HepG2 (cell line): ENCODE measurements around the gene PAK2. TPM values are rescaled to one million over a fixed set of nuclear protein-coding genes. Genes with fewer than 3 reads are reported as not detected.

ENCODE experiments used
- ARID2 ChIP-seq: sonication (generic); formaldehyde crosslinking; IDR thresholded peaks from 2 replicates; pipeline ENCODE4 v1.8.1; 2022; ENCODE audit warnings: mild to moderate bottlenecking, missing genetic modification reagents, borderline replicate concordance
- ATF1 ChIP-seq: IDR thresholded peaks from 2 replicates; pipeline ENCODE4 v1.6.1; 2016; ENCODE audit warnings: mild to moderate bottlenecking, control low read depth
- EED ChIP-seq: sonication (generic); formaldehyde crosslinking; IDR thresholded peaks from 2 replicates; pipeline ENCODE4 v1.5.0; 2020; ENCODE audit warnings: mild to moderate bottlenecking, missing genetic modification reagents
- HNF4A ChIP-seq: sonication (generic); formaldehyde crosslinking; IDR thresholded peaks from 2 replicates; pipeline ENCODE4 v1.4.0; 2020; ENCODE audit warnings: missing genetic modification reagents
- KLF16 ChIP-seq, 2 experiments: sonication (generic) in 1 of 2; formaldehyde crosslinking in 1 of 2; IDR thresholded peaks; 2 replicates each; pipeline versions ENCODE4 v1.6.1 to v1.8.0; 2016 to 2023; ENCODE audit warnings: missing genetic modification reagents in 2 of 2, missing compliant biosample characterization in 1 of 2
- NFRKB ChIP-seq: fragments of 450-650 bp; IDR thresholded peaks from 2 replicates; pipeline ENCODE4 v1.6.1; 2017
- RXRB ChIP-seq: IDR thresholded peaks from 2 replicates; pipeline ENCODE4 v1.6.1; 2016; ENCODE audit warnings: borderline replicate concordance, missing genetic modification reagents, missing compliant biosample characterization
- SMAD9 ChIP-seq: sonication (generic); formaldehyde crosslinking; IDR thresholded peaks from 2 replicates; pipeline ENCODE4 v1.5.1; 2020; ENCODE audit warnings: mild to moderate bottlenecking, missing genetic modification reagents
- ZBTB3 ChIP-seq: sonication (generic); formaldehyde crosslinking; IDR thresholded peaks from 2 replicates; pipeline ENCODE4 v1.4.0; 2020; ENCODE audit warnings: low read depth, mild to moderate bottlenecking, moderate library complexity, missing genetic modification reagents, borderline replicate concordance
- ZEB1 ChIP-seq: IDR thresholded peaks from 2 replicates; pipeline ENCODE4 v1.6.1; 2012; ENCODE audit warnings: mild to moderate bottlenecking, low read depth, inconsistent platforms; ENCODE audit not compliant: insufficient replicate concordance
- ZMYM3 ChIP-seq: sonication (generic); formaldehyde crosslinking; IDR thresholded peaks from 2 replicates; pipeline ENCODE4 v1.5.1; 2020; ENCODE audit warnings: mild to moderate bottlenecking, missing genetic modification reagents
- ZNF589 ChIP-seq: sonication (generic); formaldehyde crosslinking; conservative IDR thresholded peaks from 2 replicates; pipeline ENCODE4 v1.8.0; 2022; ENCODE audit warnings: mild to moderate bottlenecking, moderate library complexity, missing genetic modification reagents
- ZNF850 ChIP-seq: sonication (generic); formaldehyde crosslinking; conservative IDR thresholded peaks from 2 replicates; pipeline ENCODE4 v1.9.0; 2021; ENCODE audit warnings: mild to moderate bottlenecking, missing genetic modification reagents
- polyA plus RNA-seq, 8 experiments: library from polyadenylated mRNA; depleted of rRNA in 3 of 8; stranded (reverse) in 7 of 8; unstranded in 1 of 8; fragments of >200 nt; fragmentation: Illumina TruSeq in 4 of 8; extraction: Trizol in 4 of 8; gene quantifications; 2 replicates each; pipeline versions ENCODE4 v1.2.1 to v1.2.3, GENCODE V29; 2011 to 2016; ENCODE audit warnings: low read depth in 4 of 8, missing spikeins in 1 of 8, mixed read lengths in 1 of 8; ENCODE audit not compliant: insufficient read depth in 1 of 8
- total RNA-seq, 5 experiments: library from RNA; depleted of rRNA; stranded (reverse); fragments of >200 nt; fragmentation: Illumina TruSeq; extraction: Trizol; gene quantifications; 2 replicates each; pipeline ENCODE4 v1.2.3, GENCODE V29; 2016; ENCODE audit warnings: low read depth in 1 of 5
- TF ChIP-seq, protein P1 (sequence below): sonication (generic); formaldehyde crosslinking; IDR thresholded peaks from 2 replicates; pipeline ENCODE4 v1.4.0; 2020; ENCODE audit warnings: mild to moderate bottlenecking, missing genetic modification reagents
- TF ChIP-seq, protein P2 (sequence below): IDR thresholded peaks from 2 replicates; pipeline ENCODE4 v1.6.1; 2016; ENCODE audit warnings: missing compliant biosample characterization, missing genetic modification reagents, borderline replicate concordance
- TF ChIP-seq, protein P3 (sequence below): sonication (generic); formaldehyde crosslinking; IDR thresholded peaks from 2 replicates; pipeline ENCODE4 v1.5.1; 2020; ENCODE audit warnings: missing genetic modification reagents, mild to moderate bottlenecking, borderline replicate concordance
- TF ChIP-seq, protein P4 (sequence below): IDR thresholded peaks from 2 replicates; pipeline ENCODE4 v1.6.1; 2012; ENCODE audit warnings: low read length, improper control_type of control experiment
- TF ChIP-seq, protein P5 (sequence below): sonication (generic); formaldehyde crosslinking; IDR thresholded peaks from 2 replicates; pipeline ENCODE4 v1.4.0; 2020; ENCODE audit warnings: mild to moderate bottlenecking, missing genetic modification reagents

PAK2 gene
- total and polyA plus RNA-seq, 2 of the 13 experiments (the other 11 are each of a cell fraction or from before 2014, with no cell fraction given) = 23.0 to 24.7 TPM

DNA sequence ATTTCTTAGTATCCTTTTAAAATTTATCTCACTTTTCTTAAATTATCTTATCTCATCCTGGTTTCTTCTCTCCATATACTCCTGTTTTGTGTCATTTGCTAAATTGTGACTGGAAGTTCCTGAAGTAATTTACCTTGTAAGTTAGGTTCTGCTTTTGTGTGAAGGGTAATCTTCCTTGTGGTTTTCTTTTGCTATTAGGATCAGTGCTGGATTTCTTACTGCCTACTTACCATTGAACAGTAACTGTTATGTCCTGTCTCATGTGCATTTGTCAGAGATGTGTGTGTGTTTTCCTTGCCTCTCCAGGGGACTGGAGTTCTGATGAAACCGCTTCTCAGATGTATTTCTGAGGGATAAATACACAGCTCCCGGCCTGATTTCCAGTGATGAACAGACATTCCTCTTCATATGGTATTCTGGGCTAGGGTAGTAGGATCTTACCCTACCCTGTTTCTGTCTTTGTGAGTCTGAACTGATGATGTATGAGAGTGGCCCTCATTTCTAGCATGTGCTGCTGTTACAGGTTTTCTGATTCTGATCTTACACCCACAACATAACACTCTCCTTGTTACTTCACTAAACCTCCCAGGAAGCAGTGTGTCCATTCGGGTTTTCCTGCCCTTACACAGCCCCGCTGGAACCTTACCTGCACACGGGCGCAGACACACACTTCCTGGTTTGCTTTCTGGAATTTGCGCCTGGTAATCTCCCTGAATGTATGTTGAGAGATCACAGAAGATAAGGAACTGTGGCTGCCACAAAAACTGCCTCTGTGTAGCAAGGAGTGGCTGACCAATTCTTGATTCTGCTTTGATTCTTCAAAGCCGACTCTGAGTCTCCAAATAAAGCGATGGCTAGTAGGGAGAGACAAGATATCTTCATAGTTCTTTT, 14.7 kb downstream of the PAK2 start (continued):
- TF ChIP-seq RXRB (CRISPR knock-in tag) (no peak), ARID2 (CRISPR knock-in tag) (no peak), EED (no peak), ZNF850 (CRISPR knock-in tag) (no peak), ZNF589 (CRISPR knock-in tag) (no peak), NFRKB (no peak), ZEB1 (peak; percentile 94), ZBTB3 (no peak), ZMYM3 (CRISPR knock-in tag) (peak; percentile 36; the same call in 1 of the 2 replicates), HNF4A (0 out of 2 replicates have a peak, but pooled peaks have one; percentile 58), SMAD9 (CRISPR knock-in tag) (no peak), KLF16 (CRISPR knock-in tag; IDR thresholded peaks at IDR 0.05) (0 out of 4 replicates have a peak, but pooled peaks of 1 of the 2 experiments have one; percentile 13), ATF1 (CRISPR knock-in tag) (no peak)
- TF ChIP-seq, protein P1, sequence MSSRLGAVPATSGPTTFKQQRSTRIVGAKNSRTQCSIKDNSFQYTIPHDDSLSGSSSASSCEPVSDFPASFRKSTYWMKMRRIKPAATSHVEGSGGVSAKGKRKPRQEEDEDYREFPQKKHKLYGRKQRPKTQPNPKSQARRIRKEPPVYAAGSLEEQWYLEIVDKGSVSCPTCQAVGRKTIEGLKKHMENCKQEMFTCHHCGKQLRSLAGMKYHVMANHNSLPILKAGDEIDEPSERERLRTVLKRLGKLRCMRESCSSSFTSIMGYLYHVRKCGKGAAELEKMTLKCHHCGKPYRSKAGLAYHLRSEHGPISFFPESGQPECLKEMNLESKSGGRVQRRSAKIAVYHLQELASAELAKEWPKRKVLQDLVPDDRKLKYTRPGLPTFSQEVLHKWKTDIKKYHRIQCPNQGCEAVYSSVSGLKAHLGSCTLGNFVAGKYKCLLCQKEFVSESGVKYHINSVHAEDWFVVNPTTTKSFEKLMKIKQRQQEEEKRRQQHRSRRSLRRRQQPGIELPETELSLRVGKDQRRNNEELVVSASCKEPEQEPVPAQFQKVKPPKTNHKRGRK (CRISPR knock-in tag) = peak; percentile 37; the same call in 1 of the 2 replicates
- TF ChIP-seq, protein P2, sequence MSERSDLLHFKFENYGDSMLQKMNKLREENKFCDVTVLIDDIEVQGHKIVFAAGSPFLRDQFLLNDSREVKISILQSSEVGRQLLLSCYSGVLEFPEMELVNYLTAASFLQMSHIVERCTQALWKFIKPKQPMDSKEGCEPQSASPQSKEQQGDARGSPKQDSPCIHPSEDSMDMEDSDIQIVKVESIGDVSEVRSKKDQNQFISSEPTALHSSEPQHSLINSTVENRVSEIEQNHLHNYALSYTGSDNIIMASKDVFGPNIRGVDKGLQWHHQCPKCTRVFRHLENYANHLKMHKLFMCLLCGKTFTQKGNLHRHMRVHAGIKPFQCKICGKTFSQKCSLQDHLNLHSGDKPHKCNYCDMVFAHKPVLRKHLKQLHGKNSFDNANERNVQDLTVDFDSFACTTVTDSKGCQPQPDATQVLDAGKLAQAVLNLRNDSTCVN (CRISPR knock-in tag) = peak; percentile 64; the same call in 1 of the 2 replicates
- TF ChIP-seq, protein P3, sequence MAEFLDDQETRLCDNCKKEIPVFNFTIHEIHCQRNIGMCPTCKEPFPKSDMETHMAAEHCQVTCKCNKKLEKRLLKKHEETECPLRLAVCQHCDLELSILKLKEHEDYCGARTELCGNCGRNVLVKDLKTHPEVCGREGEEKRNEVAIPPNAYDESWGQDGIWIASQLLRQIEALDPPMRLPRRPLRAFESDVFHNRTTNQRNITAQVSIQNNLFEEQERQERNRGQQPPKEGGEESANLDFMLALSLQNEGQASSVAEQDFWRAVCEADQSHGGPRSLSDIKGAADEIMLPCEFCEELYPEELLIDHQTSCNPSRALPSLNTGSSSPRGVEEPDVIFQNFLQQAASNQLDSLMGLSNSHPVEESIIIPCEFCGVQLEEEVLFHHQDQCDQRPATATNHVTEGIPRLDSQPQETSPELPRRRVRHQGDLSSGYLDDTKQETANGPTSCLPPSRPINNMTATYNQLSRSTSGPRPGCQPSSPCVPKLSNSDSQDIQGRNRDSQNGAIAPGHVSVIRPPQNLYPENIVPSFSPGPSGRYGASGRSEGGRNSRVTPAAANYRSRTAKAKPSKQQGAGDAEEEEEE = no peak
- TF ChIP-seq, protein P4, sequence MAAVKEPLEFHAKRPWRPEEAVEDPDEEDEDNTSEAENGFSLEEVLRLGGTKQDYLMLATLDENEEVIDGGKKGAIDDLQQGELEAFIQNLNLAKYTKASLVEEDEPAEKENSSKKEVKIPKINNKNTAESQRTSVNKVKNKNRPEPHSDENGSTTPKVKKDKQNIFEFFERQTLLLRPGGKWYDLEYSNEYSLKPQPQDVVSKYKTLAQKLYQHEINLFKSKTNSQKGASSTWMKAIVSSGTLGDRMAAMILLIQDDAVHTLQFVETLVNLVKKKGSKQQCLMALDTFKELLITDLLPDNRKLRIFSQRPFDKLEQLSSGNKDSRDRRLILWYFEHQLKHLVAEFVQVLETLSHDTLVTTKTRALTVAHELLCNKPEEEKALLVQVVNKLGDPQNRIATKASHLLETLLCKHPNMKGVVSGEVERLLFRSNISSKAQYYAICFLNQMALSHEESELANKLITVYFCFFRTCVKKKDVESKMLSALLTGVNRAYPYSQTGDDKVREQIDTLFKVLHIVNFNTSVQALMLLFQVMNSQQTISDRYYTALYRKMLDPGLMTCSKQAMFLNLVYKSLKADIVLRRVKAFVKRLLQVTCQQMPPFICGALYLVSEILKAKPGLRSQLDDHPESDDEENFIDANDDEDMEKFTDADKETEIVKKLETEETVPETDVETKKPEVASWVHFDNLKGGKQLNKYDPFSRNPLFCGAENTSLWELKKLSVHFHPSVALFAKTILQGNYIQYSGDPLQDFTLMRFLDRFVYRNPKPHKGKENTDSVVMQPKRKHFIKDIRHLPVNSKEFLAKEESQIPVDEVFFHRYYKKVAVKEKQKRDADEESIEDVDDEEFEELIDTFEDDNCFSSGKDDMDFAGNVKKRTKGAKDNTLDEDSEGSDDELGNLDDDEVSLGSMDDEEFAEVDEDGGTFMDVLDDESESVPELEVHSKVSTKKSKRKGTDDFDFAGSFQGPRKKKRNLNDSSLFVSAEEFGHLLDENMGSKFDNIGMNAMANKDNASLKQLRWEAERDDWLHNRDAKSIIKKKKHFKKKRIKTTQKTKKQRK = no peak
- TF ChIP-seq, protein P5, sequence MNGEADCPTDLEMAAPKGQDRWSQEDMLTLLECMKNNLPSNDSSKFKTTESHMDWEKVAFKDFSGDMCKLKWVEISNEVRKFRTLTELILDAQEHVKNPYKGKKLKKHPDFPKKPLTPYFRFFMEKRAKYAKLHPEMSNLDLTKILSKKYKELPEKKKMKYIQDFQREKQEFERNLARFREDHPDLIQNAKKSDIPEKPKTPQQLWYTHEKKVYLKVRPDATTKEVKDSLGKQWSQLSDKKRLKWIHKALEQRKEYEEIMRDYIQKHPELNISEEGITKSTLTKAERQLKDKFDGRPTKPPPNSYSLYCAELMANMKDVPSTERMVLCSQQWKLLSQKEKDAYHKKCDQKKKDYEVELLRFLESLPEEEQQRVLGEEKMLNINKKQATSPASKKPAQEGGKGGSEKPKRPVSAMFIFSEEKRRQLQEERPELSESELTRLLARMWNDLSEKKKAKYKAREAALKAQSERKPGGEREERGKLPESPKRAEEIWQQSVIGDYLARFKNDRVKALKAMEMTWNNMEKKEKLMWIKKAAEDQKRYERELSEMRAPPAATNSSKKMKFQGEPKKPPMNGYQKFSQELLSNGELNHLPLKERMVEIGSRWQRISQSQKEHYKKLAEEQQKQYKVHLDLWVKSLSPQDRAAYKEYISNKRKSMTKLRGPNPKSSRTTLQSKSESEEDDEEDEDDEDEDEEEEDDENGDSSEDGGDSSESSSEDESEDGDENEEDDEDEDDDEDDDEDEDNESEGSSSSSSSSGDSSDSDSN (CRISPR knock-in tag) = peak; percentile 44; the same call in 1 of the 2 replicates
